Skeletal muscle tissue (tissue), 4 donors: ENCODE results near the gene GOLGA8A. TPM values are rescaled to one million over a fixed set of nuclear protein-coding genes. Genes with fewer than 3 reads are reported as not detected.
"Not testable (repeated sequence)": the region's sequence is repeated elsewhere in the genome, so short reads cannot be mapped to it uniquely, and the experiment has no call there.

Experiments
- H3K27ac ChIP-seq: one replicate; pipeline ENCODE4 v1.7.0; 2013; ENCODE audit warnings: mild to moderate bottlenecking, low read depth, low read length, inconsistent platforms
- H3K27me3 ChIP-seq, 3 donors: one replicate each; pipeline ENCODE4 v1.7.0; 2013; ENCODE audit warnings: low read length in 3 of 3; ENCODE audit not compliant: control insufficient read depth in 3 of 3, insufficient read depth in 3 of 3
- H3K36me3 ChIP-seq, 3 donors: one replicate each; pipeline ENCODE4 v1.7.0; 2013; ENCODE audit warnings: low read length in 3 of 3; ENCODE audit not compliant: control insufficient read depth in 3 of 3, insufficient read depth in 3 of 3
- H3K4me1 ChIP-seq, 3 donors: one replicate each; pipeline ENCODE4 v1.7.0; 2013; ENCODE audit warnings: low read length in 3 of 3, mild to moderate bottlenecking in 3 of 3; ENCODE audit not compliant: control insufficient read depth in 3 of 3, insufficient read depth in 3 of 3
- H3K4me3 ChIP-seq, 3 donors: one replicate each; pipeline ENCODE4 v1.7.0; 2013; ENCODE audit warnings: low read length in 3 of 3
- H3K9ac ChIP-seq, 3 donors: one replicate each; pipeline ENCODE4 v1.7.0; 2013; ENCODE audit warnings: low read length in 3 of 3, mild to moderate bottlenecking in 3 of 3, moderate library complexity in 2 of 3, low read depth in 1 of 3
- H3K9me3 ChIP-seq, 3 donors: one replicate each; pipeline ENCODE4 v1.7.0; 2013; ENCODE audit warnings: low read length in 3 of 3; ENCODE audit not compliant: control insufficient read depth in 3 of 3
- total RNA-seq: library from RNA; depleted of rRNA; stranded (reverse); fragments of >200 nt; gene quantifications from one replicate; pipeline ENCODE4 v1.2.3, GENCODE V29; 2014
- donor health status: Osteomylitis.

The GOLGA8A gene
- total RNA-seq, 1 donor from 2014 or later: 8.9 TPM

DNA sequence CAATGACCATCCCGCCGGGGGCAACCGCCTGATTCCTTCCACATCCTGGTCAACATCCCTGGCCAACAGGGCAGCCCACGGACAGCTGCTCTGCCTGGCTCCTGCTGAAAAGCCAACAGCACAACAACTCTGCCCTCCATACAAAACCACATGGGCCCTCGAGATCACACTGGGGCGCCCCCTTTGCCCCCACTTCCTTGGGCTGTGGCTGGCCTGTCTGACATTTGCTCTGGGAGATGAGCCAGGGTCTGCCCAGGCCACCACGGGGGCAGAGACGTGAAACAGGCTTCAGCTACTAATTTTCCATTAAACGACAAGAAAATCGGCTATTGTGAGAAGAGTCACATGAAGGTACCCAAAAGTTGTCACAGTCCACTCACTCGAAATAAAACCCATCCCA, 16.7 kb downstream of the GOLGA8A start:
- not testable (repeated sequence) for H3K36me3 ChIP-seq, H3K9ac ChIP-seq, H3K9me3 ChIP-seq, H3K4me3 ChIP-seq, H3K27me3 ChIP-seq, H3K27ac ChIP-seq, H3K4me1 ChIP-seq

DNA sequence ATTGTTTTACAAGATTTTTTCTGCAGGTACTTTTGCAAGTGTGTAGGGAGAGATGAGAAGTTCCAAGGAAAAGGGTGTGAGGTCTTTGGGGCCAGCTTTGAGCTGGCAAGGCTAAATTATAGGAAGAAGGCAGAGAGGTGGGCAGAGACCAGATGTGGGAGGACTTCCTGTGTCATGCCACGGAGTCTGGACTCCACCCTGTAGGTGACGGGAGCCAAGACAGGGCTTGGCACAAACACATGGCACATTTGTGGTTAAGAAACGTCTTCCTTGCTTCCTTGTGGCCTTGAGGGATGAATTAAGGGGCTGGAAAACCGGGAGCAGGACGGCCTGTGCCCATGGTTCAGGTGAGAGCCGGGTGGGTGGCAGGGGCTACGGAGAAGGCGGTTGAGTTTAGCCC, 19.2 kb downstream of the GOLGA8A start:
- not testable (repeated sequence) for H3K4me1 ChIP-seq, H3K27ac ChIP-seq

DNA sequence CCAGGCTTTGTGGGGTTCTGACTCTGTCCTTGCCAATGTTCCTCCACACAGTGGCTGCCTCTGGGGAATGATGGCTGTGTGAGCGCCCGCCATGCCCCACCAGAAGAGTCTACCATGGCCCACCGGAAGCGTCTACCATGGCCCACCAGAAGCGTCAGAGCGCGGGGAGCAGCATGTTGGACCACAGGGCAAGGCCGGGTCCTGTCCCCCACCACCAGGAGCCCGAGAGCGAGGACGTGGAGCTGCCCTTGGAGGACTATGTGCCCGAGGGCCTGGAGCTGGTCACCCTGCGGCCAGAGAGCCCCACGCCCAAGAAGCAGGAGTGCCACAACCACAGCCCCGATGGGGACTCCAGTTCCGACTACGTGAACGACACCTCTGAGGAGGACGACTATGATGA, 28.1 kb downstream of the GOLGA8A start:
- H3K27me3 ChIP-seq, H3K4me3 ChIP-seq, H3K9ac ChIP-seq, H3K27ac ChIP-seq, H3K4me1 ChIP-seq, H3K9me3 ChIP-seq, H3K36me3 ChIP-seq: not testable (repeated sequence)

More for the DNA sequence above, 19.2 kb downstream of the GOLGA8A start:
- H3K36me3 ChIP-seq, H3K9ac ChIP-seq, H3K4me3 ChIP-seq, H3K27me3 ChIP-seq, H3K9me3 ChIP-seq: not testable (repeated sequence)

DNA sequence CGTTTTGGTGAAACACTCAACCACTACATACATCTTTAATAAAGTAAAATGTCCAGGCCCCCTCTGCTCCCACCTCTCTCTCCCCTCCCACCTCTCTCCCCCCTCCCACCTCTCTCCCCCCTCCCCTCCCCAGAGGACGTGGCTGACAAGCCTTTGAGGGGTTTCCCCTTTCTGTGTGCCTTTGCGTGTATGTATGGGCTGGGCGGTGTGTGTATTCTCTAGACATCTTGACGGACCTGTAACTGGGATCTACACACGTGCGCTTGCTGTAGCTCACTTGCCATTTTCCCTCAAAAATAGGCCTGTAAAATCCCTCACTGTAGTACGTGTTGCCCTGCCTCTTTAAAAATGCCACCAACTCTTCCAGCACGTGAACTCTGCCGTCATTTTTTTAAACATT, 28.6 kb downstream of the GOLGA8A start:
- H3K4me1 ChIP-seq, H3K4me3 ChIP-seq, H3K27me3 ChIP-seq, H3K27ac ChIP-seq, H3K9me3 ChIP-seq, H3K9ac ChIP-seq, H3K36me3 ChIP-seq: not testable (repeated sequence)

GRCh38 chr15:34403899-34404298, 33.7 kb downstream of the GOLGA8A start:
- not testable (repeated sequence) for H3K9me3 ChIP-seq, H3K9ac ChIP-seq, H3K27ac ChIP-seq, H3K27me3 ChIP-seq, H3K36me3 ChIP-seq, H3K4me1 ChIP-seq, H3K4me3 ChIP-seq

GRCh38 chr15:34403160-34403598, 34.4 kb downstream of the GOLGA8A start:
- not testable (repeated sequence) for H3K4me3 ChIP-seq, H3K4me1 ChIP-seq, H3K27ac ChIP-seq, H3K9me3 ChIP-seq, H3K36me3 ChIP-seq, H3K27me3 ChIP-seq, H3K9ac ChIP-seq

DNA sequence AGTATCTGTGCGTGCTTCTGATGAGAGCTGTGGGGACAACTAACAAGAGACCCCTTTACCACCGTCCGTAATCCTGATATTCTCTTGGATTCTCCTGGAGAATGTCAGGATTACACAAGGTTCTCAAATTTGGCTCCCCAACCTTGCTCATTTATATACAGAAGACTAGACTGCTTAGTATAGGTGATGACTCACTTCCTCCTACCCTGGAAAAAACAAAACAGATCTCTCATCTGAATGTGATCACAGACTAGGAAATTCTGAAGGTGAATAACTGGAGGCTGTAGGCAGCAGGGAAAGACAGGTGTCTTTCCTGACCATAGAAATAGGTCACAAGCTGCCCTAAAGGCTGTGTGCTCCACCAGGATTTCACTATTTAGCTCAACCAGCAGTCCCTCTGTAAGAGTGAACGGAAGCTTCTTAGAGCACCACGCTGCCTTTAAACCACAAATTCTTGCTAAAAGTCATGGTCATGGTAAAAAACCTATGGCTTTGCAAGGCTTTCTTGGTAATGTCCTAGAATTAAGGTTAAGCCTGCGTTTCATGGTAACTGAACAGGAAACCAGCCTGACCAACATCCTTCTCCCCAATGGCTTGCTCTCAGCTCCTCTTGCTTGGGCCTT, 39.9 kb downstream of the GOLGA8A start:
- H3K9ac ChIP-seq, H3K27me3 ChIP-seq, H3K9me3 ChIP-seq, H3K4me1 ChIP-seq, H3K4me3 ChIP-seq, H3K27ac ChIP-seq, H3K36me3 ChIP-seq: not testable (repeated sequence)

DNA sequence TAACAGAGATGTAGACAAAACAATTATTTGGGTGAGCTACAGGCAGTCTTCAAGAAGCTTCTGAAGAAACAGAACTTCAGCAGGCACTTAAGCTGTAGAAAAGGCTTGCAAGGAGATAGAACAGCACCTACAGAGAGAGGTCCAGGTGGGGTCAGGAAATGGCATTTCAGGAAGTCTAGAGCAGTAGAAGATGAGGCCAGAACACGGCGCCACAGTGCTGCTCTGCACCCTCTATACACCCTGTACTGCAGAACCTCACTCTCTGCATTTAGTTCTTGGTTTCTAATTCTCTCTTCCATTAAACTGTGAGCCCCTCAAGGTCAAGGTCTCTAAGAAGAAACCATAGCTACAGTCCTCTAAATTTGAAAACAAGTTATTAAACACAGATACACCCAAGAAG, 44.6 kb downstream of the GOLGA8A start:
- not testable (repeated sequence) for H3K27ac ChIP-seq, H3K9me3 ChIP-seq, H3K27me3 ChIP-seq, H3K9ac ChIP-seq, H3K4me1 ChIP-seq, H3K36me3 ChIP-seq, H3K4me3 ChIP-seq

GRCh38 chr15:34389594-34390086, 48.0 kb downstream of the GOLGA8A start:
- not testable (repeated sequence) for H3K27ac ChIP-seq, H3K9ac ChIP-seq, H3K4me3 ChIP-seq, H3K4me1 ChIP-seq, H3K9me3 ChIP-seq, H3K36me3 ChIP-seq, H3K27me3 ChIP-seq
